Activated CD8-positive, alpha-beta memory T cell treated with anti-CD3 and anti-CD28 coated beads, Interleukin-2, amount 50 U/mL, for 1 hour (primary cell): Measurements from ENCODE around the gene RBFOX1.

Experiments used
- DNase-seq: peaks from one replicate; pipeline ENCODE4 v3.0.0-alpha.2; 2020; ENCODE audit errors: extremely low read depth

RBFOX1 gene

GRCh38 chr16:7420079-7420478 is 87.4 kb downstream of the RBFOX1 start:
- no peak for DNase-seq

- DNase-seq, result no peak
These were observed 88.2 kb downstream of the RBFOX1 start for GRCh38 chr16:7420843-7421242.

GRCh38 chr16:7421578-7421977 is 88.9 kb downstream of the RBFOX1 start:
- no peak for DNase-seq

GRCh38 chr16:7422036-7422888 is 89.6 kb downstream of the RBFOX1 start:
- no peak for DNase-seq

- DNase-seq, result no peak
These were observed 90.9 kb downstream of the RBFOX1 start for GRCh38 chr16:7423434-7424044.

GRCh38 chr16:7426161-7426560 is 93.5 kb downstream of the RBFOX1 start:
- DNase-seq, result no peak

- DNase-seq, result no peak
These were observed 99.1 kb downstream of the RBFOX1 start for GRCh38 chr16:7431723-7432122.

GRCh38 chr16:7436306-7436705 is 103.7 kb downstream of the RBFOX1 start:
- DNase-seq, result no peak

- DNase-seq, result no peak
These were observed 104.6 kb downstream of the RBFOX1 start for GRCh38 chr16:7437135-7437804.

- DNase-seq, result no peak
These were observed 105.2 kb downstream of the RBFOX1 start for GRCh38 chr16:7437843-7438242.

- no peak for DNase-seq
These were observed 106.0 kb downstream of the RBFOX1 start for GRCh38 chr16:7438601-7439000.

- no peak for DNase-seq
These were observed 106.9 kb downstream of the RBFOX1 start for GRCh38 chr16:7439518-7439917.

- no peak for DNase-seq
These were observed 108.3 kb downstream of the RBFOX1 start for GRCh38 chr16:7440886-7441400.

GRCh38 chr16:7442050-7442449 is 109.4 kb downstream of the RBFOX1 start:
- DNase-seq, result no peak

GRCh38 chr16:7443142-7443541 is 110.5 kb downstream of the RBFOX1 start:
- DNase-seq, result no peak

GRCh38 chr16:7443648-7444365 is 111.2 kb downstream of the RBFOX1 start:
- DNase-seq, result no peak

- DNase-seq, result no peak
These were observed 116.7 kb downstream of the RBFOX1 start for GRCh38 chr16:7449306-7449705.

GRCh38 chr16:7449808-7450207 is 117.2 kb downstream of the RBFOX1 start:
- DNase-seq, result no peak

GRCh38 chr16:7450440-7450839 is 117.8 kb downstream of the RBFOX1 start:
- no peak for DNase-seq

GRCh38 chr16:7452090-7452489 is 119.4 kb downstream of the RBFOX1 start:
- DNase-seq, result no peak

- no peak for DNase-seq
These were observed 123.6 kb downstream of the RBFOX1 start for GRCh38 chr16:7456211-7456610.

GRCh38 chr16:7458144-7458543 is 125.5 kb downstream of the RBFOX1 start:
- no peak for DNase-seq
